Suprapubic skin (tissue), 4 donors: Measurements from ENCODE around the gene DCLK2.

Experiments
- EP300 ChIP-seq: sonication (generic); formaldehyde crosslinking; IDR thresholded peaks from one replicate; pipeline ENCODE4 v1.6.1; 2017; ENCODE audit warnings: antibody characterized with exemption
- POLR2AphosphoS5 ChIP-seq, 3 donors: sonication (generic); formaldehyde crosslinking; IDR thresholded peaks; one replicate each; pipeline ENCODE4 v1.6.1; 2017; ENCODE audit warnings: antibody characterized with exemption in 3 of 3
- TF ChIP-seq, protein P1 (sequence below), 2 donors: fragments of 200-600 bp in 1 of 2; fragments of 450-650 bp in 1 of 2; sonication (generic) in 1 of 2; IDR thresholded peaks; one replicate each; pipeline ENCODE4 v1.5.1; 2016 to 2019; ENCODE audit warnings: antibody characterized with exemption in 2 of 2, mild to moderate bottlenecking in 1 of 2, moderate library complexity in 1 of 2

DNA sequence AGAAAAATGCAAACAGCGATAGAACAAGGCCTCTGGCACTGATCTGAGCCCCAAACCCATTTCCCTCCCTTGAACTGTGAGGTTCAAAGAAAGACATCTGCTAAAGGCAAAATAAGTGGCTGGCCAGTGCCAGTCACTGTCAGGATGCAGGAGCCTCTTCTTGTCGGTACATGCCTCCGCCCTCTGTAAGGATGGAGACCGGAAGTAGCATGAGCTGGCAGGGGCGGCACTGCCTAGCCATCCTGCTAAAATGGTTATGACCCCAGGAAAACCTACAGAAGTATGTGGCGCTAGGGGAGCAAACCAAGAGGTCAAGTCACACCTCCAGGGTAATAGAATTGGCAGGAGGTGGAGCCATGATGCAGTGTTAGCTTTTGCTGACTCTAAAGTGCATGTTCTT is 180.3 kb downstream of the DCLK2 start:
- TF ChIP-seq, protein P1, sequence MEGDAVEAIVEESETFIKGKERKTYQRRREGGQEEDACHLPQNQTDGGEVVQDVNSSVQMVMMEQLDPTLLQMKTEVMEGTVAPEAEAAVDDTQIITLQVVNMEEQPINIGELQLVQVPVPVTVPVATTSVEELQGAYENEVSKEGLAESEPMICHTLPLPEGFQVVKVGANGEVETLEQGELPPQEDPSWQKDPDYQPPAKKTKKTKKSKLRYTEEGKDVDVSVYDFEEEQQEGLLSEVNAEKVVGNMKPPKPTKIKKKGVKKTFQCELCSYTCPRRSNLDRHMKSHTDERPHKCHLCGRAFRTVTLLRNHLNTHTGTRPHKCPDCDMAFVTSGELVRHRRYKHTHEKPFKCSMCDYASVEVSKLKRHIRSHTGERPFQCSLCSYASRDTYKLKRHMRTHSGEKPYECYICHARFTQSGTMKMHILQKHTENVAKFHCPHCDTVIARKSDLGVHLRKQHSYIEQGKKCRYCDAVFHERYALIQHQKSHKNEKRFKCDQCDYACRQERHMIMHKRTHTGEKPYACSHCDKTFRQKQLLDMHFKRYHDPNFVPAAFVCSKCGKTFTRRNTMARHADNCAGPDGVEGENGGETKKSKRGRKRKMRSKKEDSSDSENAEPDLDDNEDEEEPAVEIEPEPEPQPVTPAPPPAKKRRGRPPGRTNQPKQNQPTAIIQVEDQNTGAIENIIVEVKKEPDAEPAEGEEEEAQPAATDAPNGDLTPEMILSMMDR (IDR thresholded peaks at IDR 0.05), result no peak
- TF ChIP-seq POLR2AphosphoS5 (IDR thresholded peaks at IDR 0.05) (no peak), EP300 (no peak)
